ENCODE measurements around the gene RTN3.

Gene RTN3

DNA sequence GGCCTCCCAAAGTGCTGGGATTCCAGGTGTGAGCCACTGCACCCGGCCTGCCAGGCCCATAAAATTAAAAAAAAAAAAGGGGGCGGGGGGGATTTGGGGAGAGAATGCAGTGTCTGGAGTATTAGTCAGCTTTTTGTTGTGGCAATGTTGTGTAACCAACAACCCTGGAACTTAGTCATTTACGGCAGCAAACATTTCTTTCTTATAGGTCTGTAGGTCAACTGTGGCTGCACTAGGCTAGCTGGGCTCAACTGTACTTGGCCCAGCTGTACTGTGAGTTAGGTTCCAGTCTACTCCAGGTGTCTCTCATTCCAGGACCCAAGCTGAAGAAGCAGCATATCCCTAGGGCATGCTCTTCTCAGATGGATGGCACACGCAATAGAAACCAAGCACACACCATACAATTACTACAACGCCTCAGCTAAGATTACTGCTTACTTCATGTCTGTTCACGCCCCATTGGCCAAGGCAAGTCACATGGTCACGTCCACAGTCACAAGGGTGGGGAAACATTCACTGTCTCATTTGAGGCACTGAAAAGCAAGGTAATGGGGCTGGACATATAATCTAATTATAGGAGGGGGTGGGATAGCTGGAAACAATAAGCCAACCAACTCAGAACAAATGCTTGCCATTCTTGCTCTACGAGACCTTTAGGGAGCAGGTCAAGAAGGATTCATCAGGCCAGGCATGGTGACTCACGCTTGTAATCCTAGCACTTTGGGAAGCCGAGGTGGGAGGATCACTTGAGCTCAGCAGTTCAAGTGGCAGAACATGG is 121.5 kb downstream of the RTN3 start:
- H3K9ac ChIP-seq (ENCODE audit: low read length), result no peak overlapping the region
- no peak overlapping the region for H3K27ac ChIP-seq (ENCODE audit: low read depth, low read length)
- H3K27me3 ChIP-seq (ENCODE audit: control insufficient read depth, insufficient read depth, low read length), result no peaks in the 10 kb centered on the region
- no peaks in the 10 kb centered on the region for H3K9me3 ChIP-seq (ENCODE audit: control insufficient read depth, insufficient read depth, low read depth, low read length)
- no peak overlapping the region for H3K4me3 ChIP-seq (ENCODE audit: low read depth, low read length)
- H3K4me1 ChIP-seq (ENCODE audit: control insufficient read depth, insufficient read depth, low read length), result peaks cover 6% of the 10 kb centered on the region; the same call in 1 of the 2 replicates
- no peaks in the 10 kb centered on the region for H3K36me3 ChIP-seq (ENCODE audit: control insufficient read depth, insufficient read depth, low read length)

DNA sequence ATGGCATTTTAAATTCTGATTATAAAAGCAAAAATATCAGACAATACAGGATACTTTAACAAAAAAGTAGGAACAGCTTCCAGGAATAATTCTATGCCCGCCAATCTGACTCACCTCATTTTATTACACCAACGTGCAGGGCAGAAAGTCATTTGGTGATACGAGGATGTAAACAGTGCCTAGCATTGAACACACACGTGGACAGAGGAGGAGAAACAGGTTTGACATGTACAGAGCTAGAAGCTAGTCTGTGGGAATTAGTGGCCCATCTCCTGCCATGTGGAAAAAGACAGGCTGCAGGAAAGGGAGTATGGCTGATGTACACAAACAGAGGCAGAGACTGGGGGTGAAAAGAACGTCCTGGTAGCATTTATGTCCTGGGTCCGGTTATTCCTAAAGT is 123.0 kb downstream of the RTN3 start:
- Histone ChIP-seq H3K4me3 (ENCODE audit: low read depth, low read length) (no peak overlapping the region), H3K27me3 (ENCODE audit: control insufficient read depth, insufficient read depth, low read length) (no peaks in the 10 kb centered on the region), H3K27ac (ENCODE audit: low read depth, low read length) (no peak overlapping the region), H3K4me1 (ENCODE audit: control insufficient read depth, insufficient read depth, low read length) (peaks cover 6% of the 10 kb centered on the region; the same call in 1 of the 2 replicates), H3K9ac (ENCODE audit: low read length) (no peak overlapping the region), H3K36me3 (ENCODE audit: control insufficient read depth, insufficient read depth, low read length) (no peaks in the 10 kb centered on the region), H3K9me3 (ENCODE audit: control insufficient read depth, insufficient read depth, low read depth, low read length) (no peaks in the 10 kb centered on the region)

DNA sequence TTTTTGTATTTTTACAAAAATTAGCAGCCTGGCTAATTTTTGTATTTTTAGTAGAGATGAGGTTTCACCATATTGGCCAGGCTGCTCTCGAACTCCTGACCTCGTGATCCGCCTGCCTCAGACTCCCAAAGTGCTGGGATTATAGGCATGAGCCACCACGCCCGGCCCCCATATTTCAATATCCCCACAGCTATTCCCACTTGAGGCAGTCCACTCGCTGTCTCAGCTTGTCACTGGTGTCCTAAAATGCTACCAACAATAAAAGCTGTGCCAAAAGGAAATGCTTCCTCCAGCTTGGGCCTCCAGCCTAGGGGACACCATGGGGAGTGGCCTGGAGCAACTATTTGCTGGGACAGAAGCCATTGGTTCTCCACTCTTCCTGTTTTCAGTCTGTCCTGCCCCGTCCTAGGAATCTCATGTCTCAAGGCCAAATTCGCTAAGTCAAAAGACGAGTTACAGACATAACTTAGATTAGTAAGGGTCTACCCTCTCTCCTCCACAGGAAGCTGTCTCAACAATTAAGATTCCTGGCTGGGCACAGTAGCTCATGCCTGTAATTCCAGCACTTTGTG is 124.6 kb downstream of the RTN3 start:
- no peaks in the 10 kb centered on the region for H3K27me3 ChIP-seq (ENCODE audit: control insufficient read depth, insufficient read depth, low read length)
- H3K9me3 ChIP-seq (ENCODE audit: control insufficient read depth, insufficient read depth, low read depth, low read length), result no peaks in the 10 kb centered on the region
- H3K4me3 ChIP-seq (ENCODE audit: low read depth, low read length), result no peak overlapping the region
- H3K9ac ChIP-seq (ENCODE audit: low read length), result no peak overlapping the region
- H3K4me1 ChIP-seq (ENCODE audit: control insufficient read depth, insufficient read depth, low read length), result peaks cover 6% of the 10 kb centered on the region; the same call in 1 of the 2 replicates
- no peaks in the 10 kb centered on the region for H3K36me3 ChIP-seq (ENCODE audit: control insufficient read depth, insufficient read depth, low read length)
- no peak overlapping the region for H3K27ac ChIP-seq (ENCODE audit: low read depth, low read length)
